GM18517 (cell line): ENCODE results near the gene GFI1B.
"Not testable (repeated sequence)": the region's sequence is repeated elsewhere in the genome, so short reads cannot be mapped to it uniquely, and the experiment has no call there.

Experiments used
- ATAC-seq: cut with Tn5 transposase; IDR thresholded peaks from one replicate; pipeline ENCODE4 v1.9.1; 2021; ENCODE audit warnings: mild to moderate bottlenecking, moderate library complexity; ENCODE audit not compliant: unreplicated experiment

The GFI1B gene

DNA sequence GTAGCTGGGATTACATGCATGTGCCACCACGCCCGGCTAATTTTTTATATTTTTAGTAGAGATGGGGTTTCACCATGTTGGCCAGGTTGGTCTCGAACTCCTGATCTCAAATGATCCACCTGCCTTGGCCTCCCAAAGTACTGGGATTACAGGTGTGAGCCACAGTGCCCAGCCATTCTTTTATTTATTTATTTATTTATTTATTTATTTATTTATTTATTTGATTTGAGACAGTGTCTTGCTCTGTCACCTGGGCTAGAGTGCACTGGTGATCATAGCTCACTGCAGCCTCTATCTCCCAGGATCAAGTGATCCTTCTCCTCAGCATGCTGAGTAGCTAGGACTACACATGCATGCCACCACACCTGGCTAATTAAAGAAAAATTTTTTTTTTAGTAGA, 10.6 kb upstream of the GFI1B start:
- ATAC-seq, result not testable (repeated sequence)

DNA sequence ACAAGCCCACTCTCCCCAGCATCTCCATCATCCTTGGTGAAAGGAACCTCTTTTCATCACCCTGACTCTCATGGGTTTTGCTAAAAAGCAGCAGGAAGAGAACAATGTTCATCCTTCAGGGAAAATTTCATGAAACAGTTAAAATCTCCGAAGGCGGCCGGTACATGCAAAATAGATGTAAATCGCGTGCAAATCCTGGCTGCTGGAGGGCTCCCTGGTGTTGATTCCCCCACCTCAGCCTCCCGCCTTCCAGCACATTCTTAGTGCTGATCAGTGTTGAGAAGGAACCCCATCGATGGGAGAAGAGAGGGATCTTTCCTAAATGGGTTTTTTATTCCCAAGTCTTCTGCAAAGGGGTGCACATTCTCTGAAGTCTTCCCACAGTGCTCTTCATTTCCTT, 8.7 kb upstream of the GFI1B start:
- no peak for ATAC-seq

GRCh38 chr9:132970324-132971062, 8.0 kb upstream of the GFI1B start:
- ATAC-seq, result no peak

DNA sequence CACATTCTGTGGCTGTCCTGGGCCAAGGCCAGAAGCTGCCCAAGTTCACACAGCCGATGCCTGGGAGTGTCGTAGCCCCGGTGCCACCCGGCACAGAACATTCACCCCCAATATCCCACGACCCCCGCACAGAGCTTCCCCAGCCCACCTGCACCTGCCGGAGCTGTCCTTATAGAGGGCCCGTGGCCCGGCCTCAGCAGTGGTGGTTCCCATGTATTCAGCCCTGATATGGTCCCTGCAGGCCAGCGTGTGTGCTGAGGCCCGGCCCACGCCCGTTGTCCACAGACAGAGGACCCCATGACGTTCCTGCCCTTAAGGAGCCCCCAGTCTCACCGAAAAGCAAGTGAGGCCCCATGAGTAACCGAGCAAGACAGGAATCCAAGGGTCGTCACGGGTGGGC, 5.3 kb upstream of the GFI1B start:
- no peak for ATAC-seq

GRCh38 chr9:132973713-132974112, 4.8 kb upstream of the GFI1B start:
- no peak for ATAC-seq

GRCh38 chr9:132975961-132976360, 2.5 kb upstream of the GFI1B start:
- ATAC-seq, result no peak

GRCh38 chr9:132976571-132976970, 1.9 kb upstream of the GFI1B start:
- ATAC-seq, result no peak

GRCh38 chr9:132978112-132978450, 413 bp upstream of the GFI1B start:
- no peak for ATAC-seq

- ATAC-seq, result no peak
Measured at GRCh38 chr9:132980157-132980556, 1.7 kb downstream of the GFI1B start.

GRCh38 chr9:132982458-132982857, 4.0 kb downstream of the GFI1B start:
- no peak for ATAC-seq

DNA sequence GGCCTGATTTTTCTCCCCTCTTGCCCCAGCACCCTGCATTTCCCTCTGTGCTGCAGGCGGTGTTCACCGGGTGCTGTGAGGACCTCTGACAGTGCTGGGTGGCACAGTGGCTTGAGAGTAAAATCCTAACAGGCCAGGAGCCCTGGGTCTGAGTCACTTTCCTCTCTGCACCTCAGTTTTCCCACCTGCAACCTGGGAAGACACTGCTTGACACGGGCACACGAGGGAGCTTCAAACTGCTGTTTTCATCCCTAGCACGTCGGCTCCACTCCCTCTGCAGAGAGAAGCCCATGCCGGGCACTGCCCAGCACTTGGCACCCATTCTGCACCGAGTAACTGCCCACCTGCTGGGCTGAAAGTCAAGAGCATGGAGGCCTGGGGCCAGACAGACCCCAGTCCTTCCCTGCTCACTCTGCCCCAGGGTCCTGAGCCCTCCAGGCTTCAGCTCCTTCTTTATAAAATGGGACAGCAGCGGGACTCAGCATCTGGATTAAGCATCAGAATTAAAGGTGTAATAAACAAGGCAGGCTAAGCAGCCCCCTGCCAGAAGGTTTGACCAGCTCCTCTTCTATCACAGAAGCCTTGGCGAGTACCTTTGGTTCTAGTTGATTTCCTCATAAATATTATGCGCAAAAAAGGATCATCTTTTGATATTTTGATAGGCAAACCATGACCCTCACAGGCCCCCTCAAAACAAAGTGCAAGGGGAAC, 5.2 kb downstream of the GFI1B start:
- no peak for ATAC-seq

GRCh38 chr9:132984202-132985070, 5.9 kb downstream of the GFI1B start:
- ATAC-seq, result no peak

DNA sequence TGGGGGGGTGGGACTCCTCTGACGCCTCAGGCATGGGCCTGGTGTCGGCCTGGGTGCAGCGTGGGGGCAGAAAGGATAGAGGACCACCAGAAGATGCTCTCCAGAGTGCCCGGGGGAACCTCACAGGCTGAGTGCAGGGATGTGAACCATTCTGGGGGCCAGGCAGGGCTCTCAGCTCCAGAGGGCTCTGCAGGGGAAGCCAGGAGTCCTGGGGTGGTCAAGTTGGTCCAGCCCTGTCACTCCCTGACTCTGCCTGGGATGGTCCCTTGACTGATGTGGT, 6.5 kb downstream of the GFI1B start:
- no peak for ATAC-seq

DNA sequence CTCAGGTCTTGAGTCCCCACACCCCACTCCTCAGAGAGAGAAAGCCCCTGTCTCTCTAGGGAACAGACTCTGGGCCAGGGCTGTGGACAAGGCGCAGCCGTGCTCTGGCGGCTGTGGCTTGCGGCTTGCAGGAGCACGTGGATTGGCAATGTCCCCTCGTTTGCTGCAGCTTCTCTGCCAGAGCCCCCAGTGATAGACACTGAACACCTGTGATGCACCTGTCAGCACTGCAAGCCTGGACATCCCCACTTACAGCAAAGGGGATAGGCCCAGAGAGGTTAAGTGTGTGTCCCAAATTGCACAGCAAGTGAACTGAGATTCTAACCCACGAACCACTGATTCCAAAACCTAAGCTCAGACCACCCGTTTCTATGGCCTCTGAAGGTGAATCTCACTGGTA, 7.0 kb downstream of the GFI1B start:
- ATAC-seq, result no peak

DNA sequence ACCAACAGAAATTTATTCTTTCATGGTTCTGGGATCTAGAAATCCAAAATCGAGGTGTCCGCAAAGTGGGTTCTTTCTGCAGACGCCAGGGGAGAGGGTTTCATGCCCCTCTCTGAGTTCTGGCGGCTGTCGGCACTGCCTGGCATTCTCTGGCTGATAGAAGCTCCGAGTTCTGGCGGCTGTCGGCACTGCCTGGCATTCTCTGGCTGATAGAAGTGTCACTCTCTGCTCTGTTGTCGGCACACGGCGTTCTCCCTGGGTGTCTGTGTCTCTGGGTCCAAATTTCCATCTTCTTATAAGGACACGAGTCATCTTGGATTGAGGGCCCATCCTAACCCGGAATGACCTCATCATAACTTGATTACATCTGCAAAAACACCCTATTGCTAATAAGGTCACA, 7.6 kb downstream of the GFI1B start:
- ATAC-seq, result no peak

GRCh38 chr9:132986640-132987620, 8.4 kb downstream of the GFI1B start:
- ATAC-seq, result no peak

- ATAC-seq, result no peak
Measured at GRCh38 chr9:132988244-132989013, 9.9 kb downstream of the GFI1B start.

GRCh38 chr9:132989014-132989310, 10.5 kb downstream of the GFI1B start:
- ATAC-seq, result no peak

GRCh38 chr9:132989414-132989996, 11.0 kb downstream of the GFI1B start:
- no peak for ATAC-seq

DNA sequence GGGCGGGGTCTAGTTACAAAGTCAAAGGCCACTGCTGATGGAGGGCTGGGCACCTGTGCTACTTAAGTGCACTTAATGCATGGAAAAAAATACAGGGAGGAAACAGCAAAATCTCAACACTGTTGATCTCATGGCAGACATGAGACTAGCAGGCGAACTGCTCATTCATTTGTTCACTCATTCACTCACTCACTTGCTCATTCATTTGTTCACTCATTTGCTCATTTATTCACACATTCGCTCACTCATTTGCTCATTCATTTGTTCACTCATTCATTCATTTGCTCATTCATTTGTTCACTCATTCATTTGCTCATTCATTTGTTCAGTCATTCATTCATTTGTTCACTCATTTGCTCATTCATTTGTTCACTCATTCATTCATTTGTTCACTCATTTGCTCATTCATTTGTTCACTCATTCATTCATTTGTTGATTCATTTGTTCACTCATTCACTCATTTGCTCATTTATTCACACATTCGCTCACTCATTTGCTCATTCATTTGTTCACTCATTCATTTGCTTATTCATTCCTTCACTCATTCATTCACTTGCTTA, 11.6 kb downstream of the GFI1B start:
- not testable (repeated sequence) for ATAC-seq
